Measurements from ENCODE around the gene PRKCH.
A peak's percentile ranks its signal among the peaks of the same experiment; 100 is the strongest.

PRKCH gene

DNA sequence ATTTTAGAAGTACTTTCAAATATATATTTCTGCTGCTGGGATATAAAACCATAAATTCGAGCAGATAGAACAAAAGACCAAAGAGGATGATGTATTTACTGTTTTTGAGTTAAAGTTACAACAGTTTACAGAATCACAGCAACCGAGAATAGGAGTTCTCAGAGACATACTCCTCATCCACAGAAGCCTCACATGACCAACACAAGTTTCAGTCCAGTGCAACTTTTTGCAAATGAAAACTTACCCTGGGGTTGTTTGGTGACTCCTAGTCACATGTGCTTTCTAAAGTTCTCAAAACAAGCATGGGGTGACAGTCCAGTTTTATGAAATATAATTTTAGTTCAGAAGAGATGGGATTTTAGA lies 117.1 kb downstream of the PRKCH start:
- no peak for TF ChIP-seq ZNF70 (CRISPR knock-in tag; IDR thresholded peaks at IDR 0.05)
- TF ChIP-seq TCF4 (CRISPR knock-in tag; IDR thresholded peaks at IDR 0.05; ENCODE audit: borderline replicate concordance): no peak
- no peak for TF ChIP-seq RARB (CRISPR knock-in tag; IDR thresholded peaks at IDR 0.05)
- TF ChIP-seq ZFP3 (CRISPR knock-in tag; IDR thresholded peaks at IDR 0.05): no peak
- no peak for TF ChIP-seq CSDC2 (CRISPR knock-in tag; IDR thresholded peaks at IDR 0.05)
- no peak for TF ChIP-seq ZNF8 (CRISPR knock-in tag; IDR thresholded peaks at IDR 0.05)
- ATAC-seq: no peak

DNA sequence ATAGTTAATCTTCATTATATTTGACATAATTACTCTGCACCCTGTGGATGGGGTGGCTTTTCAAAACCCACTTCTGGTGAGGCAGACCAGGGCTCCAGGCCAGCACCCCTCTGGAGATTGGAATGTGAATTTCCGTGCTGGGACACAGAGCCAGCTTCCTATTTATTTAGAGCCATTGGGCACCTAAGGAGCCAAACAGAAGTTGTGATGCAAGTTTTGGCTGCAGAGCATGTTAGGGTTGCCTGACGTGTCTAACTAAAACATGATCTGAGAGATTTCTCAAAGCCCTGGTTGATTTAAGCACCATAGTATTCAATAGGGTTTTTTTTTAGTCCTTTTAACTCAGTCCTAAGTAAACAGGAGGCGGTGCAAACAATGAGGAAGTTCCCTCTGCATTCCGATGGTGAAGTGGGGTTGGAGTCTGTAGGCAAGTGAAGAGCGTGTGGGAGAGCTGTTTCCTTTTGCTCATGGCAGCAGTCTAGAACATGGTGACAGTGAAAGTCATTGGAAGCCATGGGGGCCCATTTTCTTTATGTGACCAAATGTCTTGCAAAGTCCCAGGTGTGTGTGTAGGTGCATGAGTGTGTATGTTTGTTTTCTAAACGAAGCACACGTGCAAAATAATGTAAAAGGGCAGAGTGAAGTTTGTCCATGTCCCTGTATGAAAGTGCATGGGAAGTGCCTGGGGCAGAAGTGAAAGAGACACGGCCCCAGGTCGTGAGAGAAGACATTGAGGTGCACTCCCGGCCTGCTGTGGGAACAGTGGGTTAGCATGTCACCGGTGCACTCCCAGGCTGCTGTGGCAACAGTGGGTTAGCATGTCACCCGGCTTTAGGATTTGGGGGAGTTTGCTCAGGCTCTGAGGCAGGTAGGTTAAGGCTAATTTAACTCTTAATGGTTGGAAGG lies 117.7 kb downstream of the PRKCH start:
- peak; percentile 30; the same call in 2 of the 3 replicates for ATAC-seq
- TF ChIP-seq ZNF565 (CRISPR knock-in tag; conservative IDR thresholded peaks at IDR 0.05; ENCODE audit: low read depth) (no peak), OSR1 (CRISPR knock-in tag; IDR thresholded peaks at IDR 0.05) (no peak), ZFP30 (CRISPR knock-in tag; IDR thresholded peaks at IDR 0.05) (no peak), ARNTL (CRISPR knock-in tag; IDR thresholded peaks at IDR 0.05; ENCODE audit: borderline replicate concordance, low read depth) (no peak), TCF4 (CRISPR knock-in tag; IDR thresholded peaks at IDR 0.05; ENCODE audit: borderline replicate concordance) (no peak), TOX (CRISPR knock-in tag; IDR thresholded peaks at IDR 0.05; ENCODE audit: borderline replicate concordance) (no peak), ISL1 (CRISPR knock-in tag; IDR thresholded peaks at IDR 0.05) (no peak), ZC3H10 (CRISPR knock-in tag; IDR thresholded peaks at IDR 0.05) (no peak), CSDC2 (CRISPR knock-in tag; IDR thresholded peaks at IDR 0.05) (no peak)
- TF ChIP-seq, protein P1, sequence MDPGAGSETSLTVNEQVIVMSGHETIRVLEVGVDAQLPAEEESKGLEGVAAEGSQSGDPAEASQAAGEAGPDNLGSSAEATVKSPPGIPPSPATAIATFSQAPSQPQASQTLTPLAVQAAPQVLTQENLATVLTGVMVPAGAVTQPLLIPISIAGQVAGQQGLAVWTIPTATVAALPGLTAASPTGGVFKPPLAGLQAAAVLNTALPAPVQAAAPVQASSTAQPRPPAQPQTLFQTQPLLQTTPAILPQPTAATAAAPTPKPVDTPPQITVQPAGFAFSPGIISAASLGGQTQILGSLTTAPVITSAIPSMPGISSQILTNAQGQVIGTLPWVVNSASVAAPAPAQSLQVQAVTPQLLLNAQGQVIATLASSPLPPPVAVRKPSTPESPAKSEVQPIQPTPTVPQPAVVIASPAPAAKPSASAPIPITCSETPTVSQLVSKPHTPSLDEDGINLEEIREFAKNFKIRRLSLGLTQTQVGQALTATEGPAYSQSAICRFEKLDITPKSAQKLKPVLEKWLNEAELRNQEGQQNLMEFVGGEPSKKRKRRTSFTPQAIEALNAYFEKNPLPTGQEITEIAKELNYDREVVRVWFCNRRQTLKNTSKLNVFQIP (CRISPR knock-in tag; IDR thresholded peaks at IDR 0.05; ENCODE audit: borderline replicate concordance, low read depth): no peak
- TF ChIP-seq, protein P2, sequence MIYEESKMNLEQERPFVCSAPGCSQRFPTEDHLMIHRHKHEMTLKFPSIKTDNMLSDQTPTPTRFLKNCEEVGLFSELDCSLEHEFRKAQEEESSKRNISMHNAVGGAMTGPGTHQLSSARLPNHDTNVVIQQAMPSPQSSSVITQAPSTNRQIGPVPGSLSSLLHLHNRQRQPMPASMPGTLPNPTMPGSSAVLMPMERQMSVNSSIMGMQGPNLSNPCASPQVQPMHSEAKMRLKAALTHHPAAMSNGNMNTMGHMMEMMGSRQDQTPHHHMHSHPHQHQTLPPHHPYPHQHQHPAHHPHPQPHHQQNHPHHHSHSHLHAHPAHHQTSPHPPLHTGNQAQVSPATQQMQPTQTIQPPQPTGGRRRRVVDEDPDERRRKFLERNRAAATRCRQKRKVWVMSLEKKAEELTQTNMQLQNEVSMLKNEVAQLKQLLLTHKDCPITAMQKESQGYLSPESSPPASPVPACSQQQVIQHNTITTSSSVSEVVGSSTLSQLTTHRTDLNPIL (CRISPR knock-in tag; IDR thresholded peaks at IDR 0.05; ENCODE audit: low read depth): no peak

DNA sequence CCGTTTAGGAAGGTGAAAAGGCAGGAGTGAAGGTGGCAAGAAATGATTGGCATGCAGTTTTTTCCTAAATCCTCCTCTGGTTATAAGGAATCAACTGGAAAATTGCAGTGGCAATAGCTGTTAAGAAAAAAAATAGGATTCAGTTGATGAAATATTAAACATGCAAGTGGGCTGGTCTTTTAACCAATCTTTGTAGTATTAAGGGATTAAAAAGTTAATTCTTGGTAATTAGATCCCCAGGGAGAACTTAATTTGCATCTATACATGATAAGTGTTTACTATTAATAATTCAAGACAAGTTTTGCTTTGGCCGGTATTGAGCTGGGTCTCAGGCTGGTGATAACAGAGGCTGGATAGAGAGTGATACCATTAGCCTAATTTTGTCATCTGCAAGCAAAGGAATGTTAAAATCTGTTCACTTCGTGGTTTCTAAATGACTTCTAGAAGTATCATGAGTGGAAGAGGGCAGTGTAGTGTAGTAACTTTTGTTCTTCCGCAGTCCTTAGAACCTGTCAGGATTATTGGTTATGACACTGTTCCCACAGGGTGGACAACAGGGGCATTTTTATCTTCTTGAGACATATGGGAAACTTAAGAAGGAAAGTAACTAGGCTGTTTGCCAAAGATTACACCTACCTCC lies 118.5 kb downstream of the PRKCH start:
- TF ChIP-seq GLIS3 (CRISPR knock-in tag; IDR thresholded peaks at IDR 0.05) (no peak), ISL1 (CRISPR knock-in tag; IDR thresholded peaks at IDR 0.05) (no peak), SNAI2 (CRISPR knock-in tag; IDR thresholded peaks at IDR 0.05) (no peak), ZC3H10 (CRISPR knock-in tag; IDR thresholded peaks at IDR 0.05) (no peak), RARB (CRISPR knock-in tag; IDR thresholded peaks at IDR 0.05) (no peak), ZNF565 (CRISPR knock-in tag; conservative IDR thresholded peaks at IDR 0.05; ENCODE audit: low read depth) (no peak), TCF4 (CRISPR knock-in tag; IDR thresholded peaks at IDR 0.05; ENCODE audit: borderline replicate concordance) (no peak), ESRRG (CRISPR knock-in tag; IDR thresholded peaks at IDR 0.05) (no peak), CSDC2 (CRISPR knock-in tag; IDR thresholded peaks at IDR 0.05) (no peak), ZNF70 (CRISPR knock-in tag; IDR thresholded peaks at IDR 0.05) (no peak), TOX (CRISPR knock-in tag; IDR thresholded peaks at IDR 0.05; ENCODE audit: borderline replicate concordance) (no peak), ZFP30 (CRISPR knock-in tag; IDR thresholded peaks at IDR 0.05) (no peak), BACH2 (CRISPR knock-in tag; IDR thresholded peaks at IDR 0.05; ENCODE audit: borderline replicate concordance) (no peak)
- TF ChIP-seq, protein P3, sequence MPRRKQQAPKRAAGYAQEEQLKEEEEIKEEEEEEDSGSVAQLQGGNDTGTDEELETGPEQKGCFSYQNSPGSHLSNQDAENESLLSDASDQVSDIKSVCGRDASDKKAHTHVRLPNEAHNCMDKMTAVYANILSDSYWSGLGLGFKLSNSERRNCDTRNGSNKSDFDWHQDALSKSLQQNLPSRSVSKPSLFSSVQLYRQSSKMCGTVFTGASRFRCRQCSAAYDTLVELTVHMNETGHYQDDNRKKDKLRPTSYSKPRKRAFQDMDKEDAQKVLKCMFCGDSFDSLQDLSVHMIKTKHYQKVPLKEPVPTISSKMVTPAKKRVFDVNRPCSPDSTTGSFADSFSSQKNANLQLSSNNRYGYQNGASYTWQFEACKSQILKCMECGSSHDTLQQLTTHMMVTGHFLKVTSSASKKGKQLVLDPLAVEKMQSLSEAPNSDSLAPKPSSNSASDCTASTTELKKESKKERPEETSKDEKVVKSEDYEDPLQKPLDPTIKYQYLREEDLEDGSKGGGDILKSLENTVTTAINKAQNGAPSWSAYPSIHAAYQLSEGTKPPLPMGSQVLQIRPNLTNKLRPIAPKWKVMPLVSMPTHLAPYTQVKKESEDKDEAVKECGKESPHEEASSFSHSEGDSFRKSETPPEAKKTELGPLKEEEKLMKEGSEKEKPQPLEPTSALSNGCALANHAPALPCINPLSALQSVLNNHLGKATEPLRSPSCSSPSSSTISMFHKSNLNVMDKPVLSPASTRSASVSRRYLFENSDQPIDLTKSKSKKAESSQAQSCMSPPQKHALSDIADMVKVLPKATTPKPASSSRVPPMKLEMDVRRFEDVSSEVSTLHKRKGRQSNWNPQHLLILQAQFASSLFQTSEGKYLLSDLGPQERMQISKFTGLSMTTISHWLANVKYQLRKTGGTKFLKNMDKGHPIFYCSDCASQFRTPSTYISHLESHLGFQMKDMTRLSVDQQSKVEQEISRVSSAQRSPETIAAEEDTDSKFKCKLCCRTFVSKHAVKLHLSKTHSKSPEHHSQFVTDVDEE (CRISPR knock-in tag; IDR thresholded peaks at IDR 0.05): no peak
- TF ChIP-seq, protein P1 (CRISPR knock-in tag; IDR thresholded peaks at IDR 0.05; ENCODE audit: borderline replicate concordance, low read depth): no peak
- TF ChIP-seq, protein P2 (CRISPR knock-in tag; IDR thresholded peaks at IDR 0.05; ENCODE audit: low read depth): no peak
- TF ChIP-seq, protein P4, sequence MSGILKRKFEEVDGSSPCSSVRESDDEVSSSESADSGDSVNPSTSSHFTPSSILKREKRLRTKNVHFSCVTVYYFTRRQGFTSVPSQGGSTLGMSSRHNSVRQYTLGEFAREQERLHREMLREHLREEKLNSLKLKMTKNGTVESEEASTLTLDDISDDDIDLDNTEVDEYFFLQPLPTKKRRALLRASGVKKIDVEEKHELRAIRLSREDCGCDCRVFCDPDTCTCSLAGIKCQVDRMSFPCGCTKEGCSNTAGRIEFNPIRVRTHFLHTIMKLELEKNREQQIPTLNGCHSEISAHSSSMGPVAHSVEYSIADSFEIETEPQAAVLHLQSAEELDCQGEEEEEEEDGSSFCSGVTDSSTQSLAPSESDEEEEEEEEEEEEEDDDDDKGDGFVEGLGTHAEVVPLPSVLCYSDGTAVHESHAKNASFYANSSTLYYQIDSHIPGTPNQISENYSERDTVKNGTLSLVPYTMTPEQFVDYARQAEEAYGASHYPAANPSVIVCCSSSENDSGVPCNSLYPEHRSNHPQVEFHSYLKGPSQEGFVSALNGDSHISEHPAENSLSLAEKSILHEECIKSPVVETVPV (CRISPR knock-in tag; IDR thresholded peaks at IDR 0.05): no peak
- TF ChIP-seq, protein P5, sequence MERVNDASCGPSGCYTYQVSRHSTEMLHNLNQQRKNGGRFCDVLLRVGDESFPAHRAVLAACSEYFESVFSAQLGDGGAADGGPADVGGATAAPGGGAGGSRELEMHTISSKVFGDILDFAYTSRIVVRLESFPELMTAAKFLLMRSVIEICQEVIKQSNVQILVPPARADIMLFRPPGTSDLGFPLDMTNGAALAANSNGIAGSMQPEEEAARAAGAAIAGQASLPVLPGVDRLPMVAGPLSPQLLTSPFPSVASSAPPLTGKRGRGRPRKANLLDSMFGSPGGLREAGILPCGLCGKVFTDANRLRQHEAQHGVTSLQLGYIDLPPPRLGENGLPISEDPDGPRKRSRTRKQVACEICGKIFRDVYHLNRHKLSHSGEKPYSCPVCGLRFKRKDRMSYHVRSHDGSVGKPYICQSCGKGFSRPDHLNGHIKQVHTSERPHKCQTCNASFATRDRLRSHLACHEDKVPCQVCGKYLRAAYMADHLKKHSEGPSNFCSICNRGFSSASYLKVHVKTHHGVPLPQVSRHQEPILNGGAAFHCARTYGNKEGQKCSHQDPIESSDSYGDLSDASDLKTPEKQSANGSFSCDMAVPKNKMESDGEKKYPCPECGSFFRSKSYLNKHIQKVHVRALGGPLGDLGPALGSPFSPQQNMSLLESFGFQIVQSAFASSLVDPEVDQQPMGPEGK (CRISPR knock-in tag; IDR thresholded peaks at IDR 0.05; ENCODE audit: borderline replicate concordance): no peak

More for the DNA sequence above, 118.5 kb downstream of the PRKCH start:
- ATAC-seq: no peak

All from SK-N-SH treated with all-trans-retinoic acid at 6 μM for 48 hours (cell line).